ENCODE measurements around the gene CUX1. TPM values are rescaled to one million over a fixed set of nuclear protein-coding genes. Genes with fewer than 3 reads are reported as not detected.

The CUX1 gene
- total RNA-seq, 1 experiment from 2014 or later: 64.3 TPM

- TF ChIP-seq ZNF532 (CRISPR knock-in tag; IDR thresholded peaks at IDR 0.05; ENCODE audit: borderline replicate concordance): no peak
- TF ChIP-seq NFE2L1 (CRISPR knock-in tag; IDR thresholded peaks at IDR 0.05): no peak
- TF ChIP-seq CREM (CRISPR knock-in tag; IDR thresholded peaks at IDR 0.05): no peak
- no peak for TF ChIP-seq TCF7 (CRISPR knock-in tag; IDR thresholded peaks at IDR 0.05; ENCODE audit: low read depth)
- TF ChIP-seq SMAD3 (CRISPR knock-in tag; IDR thresholded peaks at IDR 0.05; ENCODE audit: borderline replicate concordance): no peak
These were observed 278.5 kb downstream of the CUX1 start (continued) for GRCh38 chr7:102096012-102096332.

GRCh38 chr7:102096706-102097427, 279.4 kb downstream of the CUX1 start:
- Mint-ChIP-seq H3K27me3 (ENCODE audit: low read depth) (no peaks in the 10 kb centered on the region), H3K27ac (peak overlapping the region; percentile 87; the same call in 1 of the 2 replicates), H3K4me1 (peaks cover 43% of the 10 kb centered on the region), H3K4me3 (no peak overlapping the region), H3K9me3 (no peaks in the 10 kb centered on the region), H3K36me3 (peaks cover 7% of the 10 kb centered on the region)
- ATAC-seq (no peak), DNase-seq (ENCODE audit: low spot score) (no peak)
- TF ChIP-seq MXD4 (CRISPR knock-in tag; IDR thresholded peaks at IDR 0.05; ENCODE audit: borderline replicate concordance): no peak
- ChIA-PET CTCF (interaction anchor here (0.5 kb wide), 1 partner anchor 79 kb away, joined by 6 read pairs; no protein-coding TSS in a partner anchor), POLR2A (no interaction called here)

GRCh38 chr7:102097601-102098161, 280.3 kb downstream of the CUX1 start:
- DNase-seq (ENCODE audit: low spot score): no peak
- no peaks in the 10 kb centered on the region for H3K9me3 Mint-ChIP-seq
- ChIA-PET CTCF (interaction anchor here (0.5 kb wide), 1 partner anchor 78 kb away, joined by 6 read pairs; no protein-coding TSS in a partner anchor), POLR2A (no interaction called here)
- H3K27me3 Mint-ChIP-seq (ENCODE audit: low read depth): no peaks in the 10 kb centered on the region
- H3K4me3 Mint-ChIP-seq: no peak overlapping the region
- peak overlapping the region; percentile 87 for H3K27ac Mint-ChIP-seq
- TF ChIP-seq KAT7 (CRISPR knock-in tag; IDR thresholded peaks at IDR 0.05; ENCODE audit: borderline replicate concordance) (no peak), CBFB (CRISPR knock-in tag; IDR thresholded peaks at IDR 0.05; ENCODE audit: low read depth) (no peak), ATF1 (CRISPR knock-in tag; IDR thresholded peaks at IDR 0.05) (no peak), ZNF671 (CRISPR knock-in tag; IDR thresholded peaks at IDR 0.05) (no peak)
- no peak for ATAC-seq
- peaks cover 8% of the 10 kb centered on the region for H3K36me3 Mint-ChIP-seq
- H3K4me1 Mint-ChIP-seq: peaks cover 35% of the 10 kb centered on the region

- peaks cover 11% of the 10 kb centered on the region for H3K36me3 Mint-ChIP-seq
- peaks cover 22% of the 10 kb centered on the region for H3K4me1 Mint-ChIP-seq
- H3K4me3 Mint-ChIP-seq: no peak overlapping the region
- ATAC-seq (no peak), DNase-seq (ENCODE audit: low spot score) (no peak)
- TF ChIP-seq RORB (CRISPR knock-in tag; IDR thresholded peaks at IDR 0.05) (no peak), ZBTB21 (CRISPR knock-in tag; IDR thresholded peaks at IDR 0.05; ENCODE audit: borderline replicate concordance) (no peak), IRF1 (CRISPR knock-in tag; IDR thresholded peaks at IDR 0.05) (no peak), ATF2 (CRISPR knock-in tag; IDR thresholded peaks at IDR 0.05; ENCODE audit: borderline replicate concordance, low read depth) (no peak), FOXJ3 (CRISPR knock-in tag; IDR thresholded peaks at IDR 0.05; ENCODE audit: borderline replicate concordance) (no peak), ARID4B (CRISPR knock-in tag; IDR thresholded peaks at IDR 0.05; ENCODE audit: borderline replicate concordance) (no peak), ATF1 (CRISPR knock-in tag; IDR thresholded peaks at IDR 0.05) (no peak), CBFB (CRISPR knock-in tag; IDR thresholded peaks at IDR 0.05; ENCODE audit: low read depth) (no peak)
- H3K27ac Mint-ChIP-seq: peak overlapping the region; percentile 76
- H3K27me3 Mint-ChIP-seq (ENCODE audit: low read depth): no peaks in the 10 kb centered on the region
- ChIA-PET POLR2A (no interaction called here), CTCF (no interaction called here)
- no peaks in the 10 kb centered on the region for H3K9me3 Mint-ChIP-seq
These were observed 281.6 kb downstream of the CUX1 start for GRCh38 chr7:102098986-102099385.
